SIG-M5 treated with dmso at 0.1 percent for 504 hours (cell line): ENCODE measurements around the gene LOXHD1.
A peak's percentile ranks its signal among the peaks of the same experiment; 100 is the strongest.

ENCODE experiments used
- DNase-seq: peaks from one replicate; lab custom pipeline; 2025; ENCODE audit not compliant: unreplicated experiment; lab: John Stamatoyannopoulos, UW

The LOXHD1 gene

DNA sequence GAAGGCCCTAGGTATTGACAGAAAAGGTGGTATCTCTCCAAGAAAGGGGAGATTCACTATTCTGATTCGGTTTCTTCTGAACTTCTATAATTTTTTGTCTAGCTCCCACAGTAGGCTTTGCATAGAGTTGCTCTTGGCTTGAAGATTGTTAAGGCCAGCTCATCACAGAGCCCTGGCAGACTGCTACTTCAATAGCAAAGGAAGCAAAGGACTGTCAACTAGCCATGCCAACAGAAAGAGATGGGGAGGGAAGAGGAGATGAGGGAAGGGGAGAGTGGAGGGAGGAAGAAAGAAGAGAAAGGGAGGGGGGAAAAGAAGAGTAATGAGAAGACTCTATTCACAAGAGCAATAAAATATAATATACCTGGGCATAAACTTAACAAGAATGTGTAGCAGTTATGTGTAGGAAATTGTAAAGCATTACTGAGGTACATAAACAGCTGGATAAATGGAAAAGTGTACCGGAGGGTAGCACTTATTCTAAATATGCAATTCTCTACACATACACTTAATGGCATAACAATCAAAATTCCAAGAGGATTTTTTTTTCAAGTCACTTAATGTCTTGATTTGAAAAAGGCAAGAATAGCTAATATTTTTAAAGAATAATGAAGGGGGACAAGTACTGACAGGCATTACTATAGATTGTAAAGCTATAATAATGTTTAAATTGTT is 102.5 kb downstream of the LOXHD1 start:
- no peak for DNase-seq

DNA sequence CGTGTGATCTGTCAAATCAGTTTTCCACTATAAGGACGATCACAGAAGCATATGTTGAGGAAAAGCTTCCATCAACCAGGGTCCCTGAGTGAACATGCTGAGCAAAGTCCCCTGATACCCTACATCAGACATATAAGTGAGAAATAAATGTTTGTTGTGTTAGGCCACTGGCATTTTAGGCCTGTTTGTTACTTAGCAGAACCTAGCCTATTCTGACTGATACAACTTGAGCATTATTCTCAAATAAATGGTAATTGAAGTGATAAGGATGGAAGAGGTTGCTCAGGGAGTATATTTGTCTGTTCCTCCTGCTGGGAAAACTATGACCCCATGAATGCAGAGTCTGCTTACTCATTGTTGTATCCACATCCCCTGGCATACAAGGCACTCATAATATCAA is 106.4 kb downstream of the LOXHD1 start:
- DNase-seq: no peak

DNA sequence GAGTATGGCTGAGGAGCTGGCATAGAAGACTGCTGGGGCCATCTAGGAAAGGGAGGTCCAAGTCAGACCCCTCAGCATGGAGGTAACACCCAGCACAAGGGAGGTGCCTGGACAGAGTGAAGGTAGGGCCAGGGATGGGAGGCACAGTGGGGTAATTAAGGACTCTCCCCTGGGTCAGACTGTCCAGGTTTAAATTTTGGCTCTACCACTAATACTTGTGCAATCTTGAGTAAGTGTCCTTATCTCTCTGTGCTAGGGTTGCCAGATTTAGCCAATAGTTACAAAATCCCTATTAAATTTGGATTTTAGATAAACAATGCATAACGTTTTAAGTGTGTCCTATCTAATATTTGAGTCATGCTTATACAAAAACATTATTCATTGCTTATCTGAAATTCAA is 109.5 kb downstream of the LOXHD1 start:
- no peak for DNase-seq

DNA sequence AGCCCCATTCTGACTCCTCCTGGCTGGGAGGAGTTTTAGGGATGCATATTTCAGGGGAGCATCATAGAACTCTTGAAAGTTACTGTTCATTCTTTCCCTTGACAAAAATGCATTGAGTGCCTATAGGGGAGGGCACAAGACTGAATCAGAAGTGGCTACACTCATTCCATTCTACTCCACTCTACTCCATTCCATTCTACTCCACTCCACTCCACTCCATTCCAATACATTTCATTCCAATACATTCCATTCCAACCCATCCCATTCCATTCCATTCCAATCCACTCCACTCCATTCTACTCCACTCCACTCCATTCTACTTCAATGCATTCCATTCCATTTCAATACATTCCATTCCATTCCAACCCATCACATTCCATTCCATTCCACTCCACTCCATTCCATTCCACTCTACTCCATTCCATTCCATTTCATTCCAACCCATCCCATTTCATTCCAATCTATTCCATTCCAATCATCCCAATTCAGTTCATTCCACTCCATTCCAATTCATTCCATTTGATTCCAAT is 110.8 kb downstream of the LOXHD1 start:
- no peak for DNase-seq

DNA sequence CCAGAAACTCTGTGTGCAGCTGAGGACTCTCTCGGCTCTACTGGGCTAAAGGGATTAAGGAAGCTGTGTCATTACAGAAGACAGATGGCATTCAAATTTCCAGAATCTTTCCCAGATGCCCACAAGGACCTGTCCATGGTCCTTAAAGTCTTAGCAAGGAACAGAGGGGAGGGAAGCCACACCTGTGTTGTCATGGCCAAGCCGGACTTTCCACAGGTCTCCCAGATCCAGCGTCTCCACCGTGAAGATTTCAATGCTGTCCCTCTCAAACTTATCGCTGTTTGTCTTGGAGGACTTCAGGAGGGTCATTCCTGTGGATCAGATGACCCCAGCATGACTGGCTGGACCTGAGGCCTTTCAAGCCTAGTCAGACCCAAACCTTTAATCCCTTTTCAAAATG is 114.5 kb downstream of the LOXHD1 start:
- no peak for DNase-seq

DNA sequence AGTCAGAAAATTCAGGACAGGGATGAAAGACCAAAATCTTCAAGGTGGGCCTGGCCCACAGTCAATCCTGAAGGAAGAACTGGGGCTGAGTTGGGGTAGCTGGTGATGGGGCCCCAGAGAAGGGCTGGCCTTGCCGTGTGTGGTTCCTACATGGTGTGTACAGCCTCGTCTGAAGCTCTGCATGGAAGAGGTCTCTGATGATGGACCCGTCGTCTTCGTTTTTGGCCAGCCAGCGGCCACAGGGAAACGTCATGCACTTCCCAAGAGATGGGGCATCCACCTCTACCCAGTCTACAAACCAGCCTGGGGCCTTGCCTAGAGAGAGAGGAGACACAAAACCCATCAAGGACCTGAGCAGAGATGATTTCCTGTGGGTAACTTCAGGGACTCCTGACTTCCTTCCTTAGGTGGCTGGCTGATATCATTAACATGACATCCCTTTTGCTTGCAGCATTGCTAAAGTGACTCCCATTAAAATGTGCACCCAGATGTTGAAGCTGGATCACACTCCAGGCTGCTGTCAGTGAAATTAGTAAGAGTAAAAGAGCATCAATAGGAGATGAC is 115.3 kb downstream of the LOXHD1 start:
- no peak for DNase-seq

DNA sequence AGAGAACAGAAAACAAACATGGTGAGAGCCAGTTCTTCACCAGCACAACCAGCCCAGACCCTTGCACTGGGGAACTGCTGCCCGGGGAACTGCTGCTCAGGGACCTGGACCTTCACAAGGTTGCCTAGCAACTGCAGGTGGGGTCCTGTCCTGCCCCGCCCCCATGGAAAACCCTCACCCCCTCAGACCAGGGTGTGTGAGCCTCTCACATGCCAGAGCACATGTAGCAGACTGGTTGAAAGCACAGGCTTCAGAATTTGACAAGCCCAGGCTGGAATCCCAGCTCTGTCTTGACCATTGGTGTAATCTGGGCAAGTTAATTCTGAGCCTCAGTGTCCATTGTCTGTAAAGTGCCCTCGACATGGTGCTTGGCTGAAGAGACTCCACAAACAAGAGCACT is 118.6 kb downstream of the LOXHD1 start:
- no peak for DNase-seq

DNA sequence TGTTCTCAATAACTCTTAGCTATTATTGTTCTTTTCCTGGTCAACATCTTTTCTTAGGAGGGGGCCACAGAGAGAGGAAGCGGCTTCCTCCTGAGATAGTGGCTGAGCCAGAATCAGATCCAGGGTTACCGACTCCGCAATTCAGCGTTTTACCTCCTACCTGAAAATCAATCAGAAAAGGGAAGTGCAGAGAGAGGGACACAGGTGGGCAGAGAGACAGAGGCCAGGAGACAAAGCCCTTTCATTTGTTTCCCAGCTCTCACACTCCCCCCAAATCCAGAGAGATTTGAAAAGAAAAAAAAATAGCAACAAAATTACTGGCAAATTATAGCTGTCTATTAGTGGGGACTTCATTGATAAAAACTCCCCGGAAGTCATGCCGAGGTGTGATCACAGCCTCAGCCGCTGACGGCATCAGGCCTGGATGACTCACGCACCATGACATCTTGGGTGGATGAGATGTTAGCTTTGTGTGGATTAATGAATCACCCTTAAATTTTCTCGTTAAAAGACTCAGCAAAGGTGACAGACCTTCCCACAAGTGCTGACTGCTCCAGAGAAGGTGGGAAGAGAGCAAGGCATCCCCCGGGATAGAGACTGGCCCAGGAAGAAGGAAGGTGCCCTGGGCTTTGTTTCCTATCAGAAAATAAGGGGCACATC is 120.7 kb downstream of the LOXHD1 start:
- DNase-seq: no peak

DNA sequence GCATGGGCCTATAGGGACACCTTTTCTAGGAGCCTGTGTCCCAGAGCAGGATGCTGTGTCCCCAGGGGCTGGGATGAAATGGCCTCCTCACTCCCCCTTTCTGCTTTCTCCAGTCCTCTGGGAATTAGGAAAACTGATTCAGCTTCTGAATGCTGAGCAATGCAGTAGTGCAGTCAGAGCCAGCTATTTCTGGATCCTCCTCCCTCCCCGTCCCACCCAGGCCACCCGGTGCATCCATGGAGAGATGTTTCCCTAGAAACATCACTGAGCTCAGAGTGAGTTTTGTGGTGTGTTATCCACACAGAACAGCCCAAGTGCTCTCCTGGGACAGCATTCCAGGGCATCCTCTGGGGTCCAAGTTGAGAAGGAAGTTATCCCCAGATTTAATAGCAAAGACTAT is 125.5 kb downstream of the LOXHD1 start:
- DNase-seq: no peak

DNA sequence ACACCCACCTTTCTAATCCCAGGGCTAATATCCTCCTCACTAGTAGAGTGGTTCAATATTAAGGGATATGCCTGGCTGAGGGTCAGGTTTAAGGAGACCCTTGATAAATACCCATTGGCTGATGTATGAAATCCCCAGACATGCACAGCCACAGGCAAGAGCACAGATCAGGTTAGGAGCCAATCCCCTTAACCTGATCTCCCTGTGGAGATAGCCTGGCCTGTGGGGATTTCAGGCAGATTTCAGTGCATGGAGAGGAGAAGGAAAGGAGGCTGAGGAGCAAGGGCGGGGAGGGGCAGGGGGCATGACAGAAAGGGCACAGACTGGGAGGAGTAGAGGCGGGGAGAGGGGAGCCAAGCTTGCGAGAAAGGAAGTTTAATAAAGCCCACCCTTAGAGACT is 129.0 kb downstream of the LOXHD1 start:
- DNase-seq: no peak

DNA sequence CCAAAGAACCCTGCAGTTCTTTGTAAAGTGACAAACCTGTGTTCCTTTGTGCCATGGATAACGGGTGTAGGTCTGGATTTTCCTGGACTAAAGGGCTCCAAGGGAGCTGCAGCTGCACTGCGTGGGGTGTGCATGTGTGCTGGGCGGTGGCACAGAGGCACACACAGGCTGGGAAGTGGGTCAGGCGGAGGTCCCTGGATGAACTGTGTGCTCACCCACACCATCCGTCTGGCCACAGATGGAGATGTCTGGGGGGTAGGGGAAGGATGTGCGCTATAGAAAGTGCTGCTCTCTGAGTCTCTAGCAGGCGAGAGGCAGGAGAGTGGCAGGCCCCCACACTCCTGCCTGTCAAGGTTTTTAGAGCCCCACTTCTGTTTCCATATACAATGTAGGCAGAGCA is 137.2 kb downstream of the LOXHD1 start:
- DNase-seq: no peak

DNA sequence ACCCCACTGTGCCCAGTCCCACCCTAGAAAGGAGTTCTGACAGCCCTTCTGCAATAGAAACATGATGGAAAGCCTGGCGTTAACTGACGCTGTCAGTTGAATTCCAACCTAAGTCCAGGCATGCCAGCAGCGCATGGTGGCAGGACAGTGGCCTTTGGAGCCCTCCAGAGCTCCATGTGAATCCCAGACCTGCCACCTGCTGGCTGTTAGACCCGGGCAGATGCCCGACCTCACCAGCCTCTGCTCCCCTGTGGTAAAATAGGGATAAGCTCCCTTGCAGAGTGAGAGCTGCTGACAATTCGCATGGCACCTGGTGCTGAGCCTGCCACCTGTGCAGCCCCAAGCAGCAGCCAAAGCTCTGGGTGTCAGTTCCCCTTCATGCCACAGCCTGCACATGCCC is 138.6 kb downstream of the LOXHD1 start:
- no peak for DNase-seq

DNA sequence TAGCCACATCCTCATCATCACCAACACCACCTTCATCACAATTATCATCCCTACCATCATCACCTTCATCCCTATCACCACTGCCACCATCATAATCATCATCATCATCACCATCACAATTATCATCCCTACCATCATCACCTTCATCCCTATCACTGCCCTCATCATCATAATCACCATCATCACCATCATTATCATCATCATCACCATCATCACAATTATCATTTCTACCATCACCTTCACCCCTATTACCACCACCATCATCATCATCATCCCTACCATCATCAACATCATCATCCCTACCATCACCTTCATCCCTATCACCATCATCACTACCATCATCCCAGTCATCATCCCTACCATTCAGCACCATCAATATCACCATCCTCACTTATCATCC is 140.5 kb downstream of the LOXHD1 start:
- DNase-seq: no peak

DNA sequence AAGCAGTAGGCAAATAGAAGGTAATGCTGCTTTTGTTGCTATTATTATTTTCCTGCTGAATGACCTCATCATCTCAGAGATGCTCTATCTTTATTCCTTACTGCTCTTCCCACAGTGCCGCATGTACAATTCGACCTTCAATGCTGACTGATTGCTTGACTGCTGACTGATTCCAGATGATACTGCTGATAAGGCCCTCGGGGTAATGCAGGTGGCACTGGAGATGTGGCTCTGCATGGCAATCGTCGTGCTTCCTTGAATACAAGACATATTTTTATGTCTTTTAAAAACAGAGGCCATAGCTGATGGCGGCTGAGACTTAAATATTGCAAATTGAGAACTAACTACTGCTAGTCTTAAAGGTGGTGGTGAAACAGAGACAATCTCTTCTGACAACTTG is 146.6 kb downstream of the LOXHD1 start:
- DNase-seq: no peak

DNA sequence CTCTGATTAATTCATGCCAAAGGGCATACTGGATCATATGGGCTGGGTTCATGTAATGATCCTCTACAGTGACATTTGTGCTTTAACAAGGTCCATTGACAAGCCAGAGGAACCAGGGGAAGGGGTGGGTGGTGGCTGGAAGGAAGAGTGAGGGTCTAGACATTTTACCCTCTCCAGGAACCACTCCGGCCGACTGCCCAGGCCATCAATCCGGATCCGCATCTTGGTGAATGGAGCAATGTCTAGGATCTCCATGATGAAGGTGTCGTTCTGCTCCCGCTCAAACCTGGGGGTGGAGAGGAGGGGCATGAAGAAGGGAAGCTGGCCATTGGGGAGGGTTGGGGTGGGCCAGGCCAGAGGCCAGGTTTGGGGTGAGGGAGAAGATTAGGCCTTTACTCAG is 147.5 kb downstream of the LOXHD1 start:
- no peak for DNase-seq

DNA sequence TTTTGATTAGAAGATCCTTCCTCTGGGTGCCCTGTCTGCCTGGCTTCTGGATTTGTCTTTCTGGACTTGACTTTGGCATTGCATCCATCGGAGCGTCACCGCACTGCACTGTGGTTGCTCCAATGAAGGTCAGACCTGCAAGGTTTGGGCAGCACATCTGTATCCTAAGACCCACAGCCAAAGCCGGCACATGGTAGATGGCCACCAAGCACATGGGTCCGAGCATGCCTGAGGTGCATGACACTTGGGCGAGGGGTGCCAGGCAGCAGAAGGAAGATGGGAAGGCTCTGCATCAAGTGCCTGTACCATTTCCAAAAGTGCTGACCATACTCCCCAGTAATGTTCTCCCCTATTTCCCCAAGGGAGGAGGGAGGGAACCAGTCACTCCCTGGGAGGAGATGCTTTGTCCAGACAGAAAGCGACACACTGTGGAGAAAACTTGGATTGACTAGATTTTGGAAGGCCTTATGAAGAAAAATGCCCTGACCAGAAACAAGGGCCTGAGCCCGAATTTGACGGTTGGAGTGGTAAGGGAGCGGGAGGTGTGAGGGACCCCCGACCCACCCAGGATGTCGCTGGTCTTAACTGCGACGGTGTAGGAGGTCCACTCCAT is 149.9 kb downstream of the LOXHD1 start:
- DNase-seq: no peak

DNA sequence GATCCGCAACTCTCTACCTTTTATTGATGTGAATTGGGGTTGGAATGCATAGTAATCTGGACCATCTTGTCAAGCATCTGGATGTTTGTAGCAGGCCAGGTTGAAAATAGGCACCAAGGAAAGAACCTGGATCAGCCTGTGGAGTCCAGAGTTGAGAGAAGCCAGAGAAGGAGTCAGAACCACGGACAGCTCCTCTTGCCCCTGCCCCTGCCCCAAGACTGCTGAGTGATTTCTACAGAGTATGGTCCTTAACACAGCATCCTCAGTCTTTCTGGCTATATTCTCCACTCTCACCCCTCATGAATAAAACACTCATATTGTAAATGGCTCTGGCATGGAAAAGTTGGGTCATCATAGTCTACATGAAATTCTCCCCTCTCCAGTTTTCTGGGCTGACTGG is 154.6 kb downstream of the LOXHD1 start:
- peak; percentile 4 for DNase-seq

DNA sequence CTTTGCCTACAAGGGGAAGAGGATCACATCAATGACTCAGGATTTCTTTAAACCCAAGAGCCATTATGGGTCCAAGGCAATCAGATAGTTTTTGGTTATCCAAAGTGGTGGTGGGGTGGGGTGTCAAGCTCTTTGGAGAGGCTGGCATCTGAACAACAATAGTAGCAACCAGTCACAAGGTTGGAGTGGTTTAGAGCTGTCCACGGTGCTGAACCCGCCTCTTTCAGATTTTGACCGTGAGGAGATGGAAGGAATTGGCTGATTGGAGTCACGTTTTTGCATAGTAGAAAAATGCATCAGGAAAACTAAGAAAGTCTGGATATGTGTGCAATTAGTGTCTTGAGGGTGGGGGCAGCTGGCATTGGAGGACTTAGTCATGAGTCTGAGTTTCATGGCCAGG is 159.9 kb downstream of the LOXHD1 start:
- DNase-seq: peak; percentile 35

DNA sequence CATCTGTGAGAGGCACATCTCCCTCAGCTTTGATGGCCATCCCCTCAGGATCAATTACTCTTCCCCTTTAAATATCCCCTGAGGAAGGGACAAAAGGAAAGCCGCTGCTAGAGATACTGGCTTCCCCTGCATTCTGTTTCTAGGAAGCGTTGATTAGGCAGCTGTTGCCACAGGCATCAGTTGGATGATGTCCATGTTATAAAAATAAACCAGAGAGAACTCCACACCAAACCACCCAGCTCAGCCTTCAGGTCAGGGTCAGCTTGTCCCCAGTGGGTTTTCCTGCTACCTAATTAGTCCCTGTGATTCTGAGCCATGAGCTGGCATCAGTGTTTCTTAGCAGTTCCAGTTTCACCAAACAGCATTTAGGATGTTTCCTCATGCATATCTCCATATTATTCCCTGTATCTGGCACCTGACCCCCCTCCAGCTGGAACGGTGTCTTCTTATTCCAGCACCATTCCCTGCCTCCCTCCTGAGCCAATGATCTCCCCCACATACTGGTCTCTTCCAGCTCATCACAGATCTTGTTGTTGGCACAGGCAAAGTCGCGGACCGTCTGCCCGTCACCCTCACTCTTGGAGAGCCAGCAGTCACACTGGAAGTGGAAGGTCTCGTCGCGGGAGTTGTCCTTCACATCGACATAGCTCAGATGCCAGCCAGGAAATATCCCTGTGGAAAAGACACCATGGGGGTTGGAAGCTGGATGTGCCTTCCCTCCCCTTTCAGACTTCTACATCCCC is 168.4 kb downstream of the LOXHD1 start:
- no peak for DNase-seq

DNA sequence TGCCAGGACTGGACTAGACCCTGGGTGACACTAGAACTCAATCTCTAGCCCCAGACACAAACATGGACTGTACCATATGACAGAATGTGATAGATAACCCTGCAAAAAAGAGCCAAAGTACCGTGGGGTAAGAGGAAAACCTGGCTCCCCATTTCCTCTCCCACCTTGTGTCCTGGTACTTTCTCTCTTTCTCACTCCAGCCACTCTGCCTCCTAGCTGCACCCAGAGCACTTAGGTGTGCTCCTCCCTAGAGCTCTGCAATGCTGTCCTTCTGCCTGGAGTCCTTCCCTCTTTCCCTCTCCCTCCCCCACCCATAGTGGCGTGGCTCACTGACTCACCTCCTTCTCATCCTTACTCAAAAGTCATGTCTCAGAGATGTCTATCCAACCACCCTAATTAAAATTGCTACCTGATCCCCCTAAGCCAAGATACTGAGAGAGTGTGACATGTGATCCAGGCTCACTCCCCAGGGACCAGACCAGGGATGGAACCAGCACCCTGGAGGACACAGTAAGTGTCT is 171.3 kb downstream of the LOXHD1 start:
- DNase-seq: no peak

DNA sequence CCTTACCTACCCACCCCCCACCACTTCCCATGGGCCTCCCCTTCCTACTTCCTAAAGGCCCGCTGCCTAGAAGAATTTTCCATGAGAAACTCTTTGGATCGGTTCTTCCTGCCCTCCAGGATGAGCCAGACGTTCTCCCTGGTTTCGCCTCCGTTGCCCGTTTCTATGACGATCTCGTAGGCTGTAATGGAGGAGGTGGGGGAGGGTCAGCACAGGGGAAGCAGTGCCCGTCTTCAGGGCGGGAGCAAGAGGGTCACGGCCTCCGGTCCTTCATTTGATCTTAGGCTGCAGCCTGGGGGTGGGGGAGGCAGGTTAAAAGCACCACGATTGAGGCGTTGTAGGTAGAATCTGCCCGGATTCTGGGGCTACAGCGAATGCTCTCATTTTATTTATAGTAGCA is 172.0 kb downstream of the LOXHD1 start:
- no peak for DNase-seq
